Spleen (tissue), 11 donors: ENCODE results near the gene ARL15. TPM values are rescaled to one million over a fixed set of nuclear protein-coding genes. Genes with fewer than 3 reads are reported as not detected.

Source experiments
- DNase-seq: peaks from one replicate; pipeline ENCODE4 v3.0.0-alpha.2; 2020
- H3K27ac ChIP-seq, 8 donors: fragments of 200-600 bp; sonication (generic) in 7 of 8; 1 replicate in 4 of 8; 2 replicates in 4 of 8; pipeline versions ENCODE4 v1.5.0 to v1.8.0; 2016 to 2021; ENCODE audit warnings: inconsistent platforms in 4 of 8, mild to moderate bottlenecking in 4 of 8, moderate library complexity in 1 of 8
- H3K27me3 ChIP-seq, 7 donors: fragments of 200-600 bp; sonication (generic) in 6 of 7; replicated peaks in 1 of 7; 1 replicate in 4 of 7; 2 replicates in 3 of 7; pipeline versions ENCODE4 v1.5.0 to v1.8.0; 2016 to 2021; ENCODE audit warnings: inconsistent platforms in 3 of 7, mild to moderate bottlenecking in 1 of 7
- H3K36me3 ChIP-seq, 6 donors: fragments of 200-600 bp; sonication (generic) in 5 of 6; 1 replicate in 4 of 6; 2 replicates in 2 of 6; pipeline versions ENCODE4 v1.5.0 to v1.8.0; 2016 to 2021; ENCODE audit warnings: inconsistent platforms in 2 of 6
- H3K4me1 ChIP-seq, 6 donors: fragments of 200-600 bp; sonication (generic) in 5 of 6; 1 replicate in 3 of 6; 2 replicates in 3 of 6; pipeline versions ENCODE4 v1.5.0 to v1.8.0; 2016 to 2021; ENCODE audit warnings: inconsistent platforms in 3 of 6
- H3K4me3 ChIP-seq, 8 donors: fragments of 200-600 bp; sonication (generic) in 7 of 8; 1 replicate in 4 of 8; 2 replicates in 4 of 8; pipeline versions ENCODE4 v1.5.0 to v1.8.0; 2016 to 2021; ENCODE audit warnings: inconsistent platforms in 4 of 8, mild to moderate bottlenecking in 4 of 8, moderate library complexity in 2 of 8
- H3K9me3 ChIP-seq, 8 donors: fragments of 200-600 bp; sonication (generic) in 7 of 8; 1 replicate in 4 of 8; 2 replicates in 4 of 8; pipeline versions ENCODE4 v1.5.0 to v1.8.0; 2016 to 2021; ENCODE audit warnings: inconsistent platforms in 4 of 8
- POLR2A ChIP-seq, 3 donors: fragments of 450-650 bp; IDR thresholded peaks; one replicate each; pipeline ENCODE4 v1.5.1; 2017; ENCODE audit warnings: antibody characterized with exemption in 3 of 3, mild to moderate bottlenecking in 1 of 3
- POLR2AphosphoS5 ChIP-seq, 3 donors: sonication (generic); formaldehyde crosslinking; IDR thresholded peaks; one replicate each; pipeline ENCODE4 v1.5.1; 2017; ENCODE audit warnings: antibody characterized with exemption in 3 of 3
- WGBS, 5 donors: extraction: QIAGEN DNeasy Blood & Tissue Kit in 3 of 5; methylation state at CpG; one replicate each; pipeline versions ENCODE4 v1.1.5 to v1.1.7; 2013 to 2018; 5-methylcytosine and 5-hydroxymethylcytosine counted together
- intact Hi-C: fragments of 100-400 bp; cut with DNase I; formaldehyde crosslinking; loops from one replicate; pipeline ENCODE4 v1.15.0; 2023; ENCODE audit warnings: low total_unique reads
- polyA plus RNA-seq, 3 donors: library from polyadenylated mRNA; stranded (reverse); fragments of 200-250 nt; gene quantifications; one replicate each; pipeline ENCODE4 v1.2.1, GENCODE V29; 2013
- total RNA-seq, 7 donors: library from RNA; depleted of rRNA in 3 of 7; stranded (reverse); fragments of >200 nt in 3 of 7; fragmentation: NEBNext Ultra II Directional in 4 of 7; extraction: Animal tissue kit (Norgen Biotek cat#: 25700) in 4 of 7; gene quantifications; one replicate each; pipeline versions ENCODE4 v1.1.0 to v1.2.1, GENCODE V29; 2016 to 2021
- TF ChIP-seq, protein P1 (sequence below), 11 experiments: fragments of 200-600 bp in 7 of 11; fragments of 450-650 bp in 4 of 11; sonication (generic) in 4 of 11; IDR thresholded peaks in 8 of 11; conservative IDR thresholded peaks in 3 of 11; 1 replicate in 7 of 11; 2 replicates in 4 of 11; pipeline versions ENCODE4 v1.4.0 to v1.8.0; 2016 to 2021; ENCODE audit warnings: antibody characterized with exemption in 11 of 11, inconsistent platforms in 4 of 11, mild to moderate bottlenecking in 1 of 11
- donor health status: healthy with polysubstance abuse.
- donor health status: DM: no; HTN: no; CAD: no; lungs with moderate emphysema.
- donor health status: DM: no; HTN: no; CAD: no.
- donor health status: Bipolar disorder and iron deficiency.
- donor health status: healthy.
- donor health status: DM: no; HTN: no; CAD: no.
- donor health status: DM: yes; HTN: yes; CAD: no.

Gene ARL15
- total and polyA plus RNA-seq, 10 donors, result 6.3 to 70.2 (median 37.1) TPM

DNA sequence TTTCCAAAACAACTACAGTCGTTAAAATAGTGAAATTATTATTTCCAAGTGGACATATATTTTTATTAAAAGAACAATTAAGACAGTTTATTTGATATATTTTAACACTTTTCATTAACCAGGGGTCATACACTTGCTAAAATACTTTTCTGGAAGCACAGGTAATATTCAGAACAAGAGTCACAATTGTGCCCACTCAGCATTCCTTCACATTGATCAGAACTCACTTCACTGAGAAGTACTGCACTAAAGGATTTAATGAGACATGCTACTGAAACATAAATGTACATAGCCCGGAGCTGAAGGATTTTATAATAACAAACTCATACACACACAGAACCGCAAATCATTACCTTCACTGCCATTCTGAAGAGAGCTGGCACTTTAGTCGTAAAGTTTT is 361.8 kb downstream of the ARL15 start:
- peaks cover 0 to 11% (median 0%) of the 10 kb centered on the region in 6 donors for H3K36me3 ChIP-seq
- DNase-seq, result no peak
- H3K27me3 ChIP-seq, result no peaks in the 10 kb centered on the region
- H3K27ac ChIP-seq, result no peak overlapping the region
- 96 to 98% (median 97%) methylated on average over 4 of the region's 4 CpGs for WGBS, 5 donors
- intact Hi-C loops, result no loop called here
- no peaks in the 10 kb centered on the region for H3K9me3 ChIP-seq
- TF ChIP-seq, protein P1, sequence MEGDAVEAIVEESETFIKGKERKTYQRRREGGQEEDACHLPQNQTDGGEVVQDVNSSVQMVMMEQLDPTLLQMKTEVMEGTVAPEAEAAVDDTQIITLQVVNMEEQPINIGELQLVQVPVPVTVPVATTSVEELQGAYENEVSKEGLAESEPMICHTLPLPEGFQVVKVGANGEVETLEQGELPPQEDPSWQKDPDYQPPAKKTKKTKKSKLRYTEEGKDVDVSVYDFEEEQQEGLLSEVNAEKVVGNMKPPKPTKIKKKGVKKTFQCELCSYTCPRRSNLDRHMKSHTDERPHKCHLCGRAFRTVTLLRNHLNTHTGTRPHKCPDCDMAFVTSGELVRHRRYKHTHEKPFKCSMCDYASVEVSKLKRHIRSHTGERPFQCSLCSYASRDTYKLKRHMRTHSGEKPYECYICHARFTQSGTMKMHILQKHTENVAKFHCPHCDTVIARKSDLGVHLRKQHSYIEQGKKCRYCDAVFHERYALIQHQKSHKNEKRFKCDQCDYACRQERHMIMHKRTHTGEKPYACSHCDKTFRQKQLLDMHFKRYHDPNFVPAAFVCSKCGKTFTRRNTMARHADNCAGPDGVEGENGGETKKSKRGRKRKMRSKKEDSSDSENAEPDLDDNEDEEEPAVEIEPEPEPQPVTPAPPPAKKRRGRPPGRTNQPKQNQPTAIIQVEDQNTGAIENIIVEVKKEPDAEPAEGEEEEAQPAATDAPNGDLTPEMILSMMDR (IDR thresholded peaks at IDR 0.05 in 8 of 11, conservative IDR thresholded peaks at IDR 0.05 in 3 of 11), result no peak
- TF ChIP-seq POLR2A (IDR thresholded peaks at IDR 0.05) (no peak), POLR2AphosphoS5 (IDR thresholded peaks at IDR 0.05) (no peak)
- H3K4me3 ChIP-seq, result no peak overlapping the region
- H3K4me1 ChIP-seq, result no peaks in the 10 kb centered on the region

DNA sequence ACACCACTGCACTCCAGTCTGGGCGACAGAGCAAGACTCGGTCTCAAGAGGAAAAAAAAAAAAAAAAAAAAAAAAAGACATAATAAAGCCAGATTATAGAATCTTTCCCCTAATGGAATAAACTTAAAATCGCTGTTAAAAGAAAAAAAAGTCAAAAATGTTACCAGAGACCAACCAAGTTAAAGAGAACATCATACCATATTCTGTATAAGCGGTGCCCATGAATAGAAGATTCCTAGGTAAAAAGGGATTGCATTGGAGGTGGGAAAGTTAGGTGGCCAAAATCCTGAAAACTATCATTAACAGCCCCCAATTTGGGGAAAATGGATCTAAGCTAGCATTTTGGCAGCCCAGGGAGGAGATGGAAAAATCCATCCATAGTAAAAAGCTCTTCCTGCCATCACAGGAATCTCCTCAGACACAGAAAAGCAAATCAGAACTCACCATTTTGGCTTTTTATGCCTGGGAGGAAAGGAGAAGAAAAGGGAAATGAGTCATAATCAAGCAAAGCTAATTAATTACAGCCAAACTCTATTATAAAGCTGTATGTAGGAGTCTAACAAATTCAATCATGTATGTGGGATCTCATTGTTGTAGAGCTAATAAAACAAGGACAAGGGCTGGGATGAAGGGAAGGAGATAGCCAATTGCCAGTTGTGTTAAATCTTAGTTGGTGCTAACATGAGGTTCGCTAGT is 363.8 kb downstream of the ARL15 start:
- no peak for DNase-seq
- TF ChIP-seq POLR2A (IDR thresholded peaks at IDR 0.05) (no peak), POLR2AphosphoS5 (IDR thresholded peaks at IDR 0.05) (no peak)
- TF ChIP-seq, protein P1 (IDR thresholded peaks at IDR 0.05 in 8 of 11, conservative IDR thresholded peaks at IDR 0.05 in 3 of 11), result no peak
- intact Hi-C loops, result no loop called here
- Histone ChIP-seq H3K27me3 (no peaks in the 10 kb centered on the region), H3K4me1 (no peaks in the 10 kb centered on the region), H3K36me3 (peaks cover 0 to 24% (median 0%) of the 10 kb centered on the region in 6 donors), H3K9me3 (no peaks in the 10 kb centered on the region), H3K27ac (no peak overlapping the region), H3K4me3 (no peak overlapping the region)
- WGBS, 5 donors, result 94 to 99% (median 96%) methylated on average over 5 of the region's 5 CpGs

DNA sequence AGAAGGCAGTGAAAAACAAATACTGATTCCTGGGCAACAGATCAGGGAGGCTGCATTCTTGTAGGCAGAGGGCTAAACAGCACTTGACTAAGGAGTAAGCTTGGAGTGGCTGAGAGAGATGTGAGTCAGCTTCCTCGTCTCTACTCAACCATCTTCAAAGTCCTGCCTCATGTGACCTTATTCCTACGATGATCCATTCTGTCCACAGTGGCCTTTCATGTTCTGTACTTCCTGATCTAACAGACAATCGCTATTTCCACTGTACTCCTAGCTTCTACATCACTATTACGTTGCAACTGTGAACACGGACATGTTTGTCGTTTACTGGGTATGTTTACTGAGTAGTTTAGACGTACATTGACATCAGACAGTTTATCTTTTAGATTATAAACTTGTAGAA is 365.4 kb downstream of the ARL15 start:
- Histone ChIP-seq H3K4me1 (no peaks in the 10 kb centered on the region), H3K36me3 (peaks cover 0 to 29% (median 0%) of the 10 kb centered on the region in 6 donors), H3K4me3 (no peak overlapping the region), H3K27me3 (no peaks in the 10 kb centered on the region), H3K9me3 (no peaks in the 10 kb centered on the region), H3K27ac (no peak overlapping the region)
- intact Hi-C loops, result no loop called here
- WGBS, 5 donors, result 88 to 93% (median 91%) methylated on average over 7 of the region's 7 CpGs
- DNase-seq, result no peak
- TF ChIP-seq, protein P1 (IDR thresholded peaks at IDR 0.05 in 8 of 11, conservative IDR thresholded peaks at IDR 0.05 in 3 of 11), result no peak
- TF ChIP-seq POLR2AphosphoS5 (IDR thresholded peaks at IDR 0.05), result no peak

DNA sequence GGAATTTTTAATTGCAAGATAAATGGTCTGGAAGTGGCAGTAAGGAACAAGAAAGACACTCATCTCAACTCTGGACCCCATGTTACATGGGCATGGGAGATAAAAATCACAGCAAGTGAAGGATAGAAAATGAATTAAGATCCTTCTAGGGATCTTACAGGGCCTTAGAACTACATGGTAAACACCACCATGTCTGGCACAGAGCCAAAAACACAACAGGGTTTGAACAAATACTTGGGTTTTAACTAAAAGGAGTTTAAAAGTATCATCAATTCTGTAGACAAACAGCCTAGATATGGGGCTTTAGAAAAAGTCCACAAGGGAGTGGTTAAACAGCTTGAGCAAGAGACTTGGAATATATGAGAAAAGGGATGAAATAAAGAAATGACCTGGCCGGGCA is 366.4 kb downstream of the ARL15 start:
- Histone ChIP-seq H3K27ac (no peak overlapping the region), H3K4me3 (no peak overlapping the region)
- intact Hi-C loops, result no loop called here

More for the DNA sequence above, 366.4 kb downstream of the ARL15 start:
- TF ChIP-seq, protein P1 (IDR thresholded peaks at IDR 0.05 in 8 of 11, conservative IDR thresholded peaks at IDR 0.05 in 3 of 11), result no peak
- no peak for TF ChIP-seq POLR2A (IDR thresholded peaks at IDR 0.05)
- TF ChIP-seq POLR2AphosphoS5 (IDR thresholded peaks at IDR 0.05), result no peak
- Histone ChIP-seq H3K9me3 (no peaks in the 10 kb centered on the region), H3K36me3 (peaks cover 0 to 37% (median 0%) of the 10 kb centered on the region in 6 donors), H3K4me1 (no peaks in the 10 kb centered on the region), H3K27me3 (no peaks in the 10 kb centered on the region)
- WGBS, 5 donors, result 88 to 100% (median 98%) methylated on average over 1 of the region's 1 CpG
- no peak for DNase-seq
